Neural cell (in vitro differentiated cells): Measurements from ENCODE around the gene FGD4.

Experiments used
- EP300 ChIP-seq: fragments of 450-650 bp; conservative IDR thresholded peaks from 2 replicates; pipeline ENCODE4 v1.6.1; 2014; ENCODE audit warnings: antibody characterized with exemption, mild to moderate bottlenecking, moderate library complexity; ENCODE audit not compliant: poor library complexity, severe bottlenecking
- POLR2AphosphoS5 ChIP-seq: IDR thresholded peaks from 2 replicates; pipeline ENCODE4 v1.6.1; 2012
- RAD21 ChIP-seq: fragments of 450-650 bp; conservative IDR thresholded peaks from 2 replicates; pipeline ENCODE4 v1.6.1; 2014; ENCODE audit warnings: antibody characterized with exemption, mild to moderate bottlenecking, moderate library complexity
- SMC3 ChIP-seq: fragments of 450-650 bp; conservative IDR thresholded peaks from 2 replicates; pipeline ENCODE4 v1.6.1; 2014; ENCODE audit warnings: antibody characterized with exemption, mild to moderate bottlenecking, moderate library complexity; ENCODE audit not compliant: poor library complexity
- TAF1 ChIP-seq: IDR thresholded peaks from 2 replicates; pipeline ENCODE4 v1.6.1; 2012; ENCODE audit warnings: low read depth
- TF ChIP-seq, protein P1 (sequence below): fragments of 450-650 bp; IDR thresholded peaks from 2 replicates; pipeline ENCODE4 v1.5.1; 2014; ENCODE audit warnings: antibody characterized with exemption, mild to moderate bottlenecking, moderate library complexity; ENCODE audit not compliant: poor library complexity, severe bottlenecking

DNA sequence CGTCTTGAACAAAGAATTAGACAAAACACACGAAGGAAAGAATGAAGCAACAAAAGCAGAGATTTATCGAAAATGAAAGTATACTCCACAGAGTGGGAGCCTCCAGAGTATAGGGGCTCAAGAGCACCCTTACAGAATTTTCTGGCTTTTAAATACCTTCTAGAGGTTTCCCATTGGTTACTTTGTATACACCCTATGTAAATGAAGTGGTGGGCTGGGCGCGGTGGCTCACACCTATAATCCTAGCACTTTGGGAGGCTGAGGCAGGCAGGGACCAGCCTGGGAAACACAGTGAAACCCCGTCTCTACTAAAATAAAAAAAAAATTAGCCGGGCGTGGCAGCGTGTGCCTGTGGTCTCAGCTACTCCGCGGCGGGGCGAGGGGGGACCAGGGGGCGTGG lies 266.7 kb downstream of the FGD4 start:
- TF ChIP-seq POLR2AphosphoS5: no peak
- TF ChIP-seq, protein P1, sequence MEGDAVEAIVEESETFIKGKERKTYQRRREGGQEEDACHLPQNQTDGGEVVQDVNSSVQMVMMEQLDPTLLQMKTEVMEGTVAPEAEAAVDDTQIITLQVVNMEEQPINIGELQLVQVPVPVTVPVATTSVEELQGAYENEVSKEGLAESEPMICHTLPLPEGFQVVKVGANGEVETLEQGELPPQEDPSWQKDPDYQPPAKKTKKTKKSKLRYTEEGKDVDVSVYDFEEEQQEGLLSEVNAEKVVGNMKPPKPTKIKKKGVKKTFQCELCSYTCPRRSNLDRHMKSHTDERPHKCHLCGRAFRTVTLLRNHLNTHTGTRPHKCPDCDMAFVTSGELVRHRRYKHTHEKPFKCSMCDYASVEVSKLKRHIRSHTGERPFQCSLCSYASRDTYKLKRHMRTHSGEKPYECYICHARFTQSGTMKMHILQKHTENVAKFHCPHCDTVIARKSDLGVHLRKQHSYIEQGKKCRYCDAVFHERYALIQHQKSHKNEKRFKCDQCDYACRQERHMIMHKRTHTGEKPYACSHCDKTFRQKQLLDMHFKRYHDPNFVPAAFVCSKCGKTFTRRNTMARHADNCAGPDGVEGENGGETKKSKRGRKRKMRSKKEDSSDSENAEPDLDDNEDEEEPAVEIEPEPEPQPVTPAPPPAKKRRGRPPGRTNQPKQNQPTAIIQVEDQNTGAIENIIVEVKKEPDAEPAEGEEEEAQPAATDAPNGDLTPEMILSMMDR: no peak
- TF ChIP-seq RAD21: no peak
- TF ChIP-seq TAF1: no peak
- TF ChIP-seq SMC3: no peak
- no peak for TF ChIP-seq EP300
